HL-60 (cell line): Measurements from ENCODE around the gene CST8.

ENCODE experiments used
- POLR2AphosphoS5 ChIP-seq: IDR thresholded peaks from 2 replicates; pipeline ENCODE4 v1.6.1; 2012; ENCODE audit warnings: low read depth
- SPI1 ChIP-seq: IDR thresholded peaks from 2 replicates; pipeline ENCODE4 v1.6.1; 2012; ENCODE audit warnings: low read depth, mild to moderate bottlenecking, borderline replicate concordance
- TF ChIP-seq, protein P1 (sequence below): IDR thresholded peaks from one replicate; pipeline ENCODE4 v1.5.1; 2011; ENCODE audit warnings: low read length, control low read depth, inconsistent platforms; ENCODE audit not compliant: insufficient read depth

DNA sequence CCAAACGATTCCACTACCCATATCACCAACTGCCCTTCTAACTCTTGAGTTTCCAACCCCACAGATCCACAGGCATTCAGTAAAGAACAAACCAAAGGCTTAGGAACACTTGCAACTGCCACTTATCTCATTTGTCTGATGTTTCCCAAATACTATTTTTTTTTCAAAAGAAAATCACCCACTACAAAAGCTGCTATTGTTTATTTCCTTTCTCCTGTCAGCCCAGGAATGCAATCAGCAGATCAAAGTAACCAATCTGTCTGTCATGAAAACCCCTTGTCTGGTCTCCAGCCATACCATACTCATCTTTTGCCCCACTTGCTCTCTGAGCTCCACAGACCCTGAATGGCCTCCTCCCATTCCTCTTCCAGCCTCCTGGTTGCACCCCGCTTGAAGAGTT is 8.8 kb upstream of the CST8 start:
- TF ChIP-seq, protein P1, sequence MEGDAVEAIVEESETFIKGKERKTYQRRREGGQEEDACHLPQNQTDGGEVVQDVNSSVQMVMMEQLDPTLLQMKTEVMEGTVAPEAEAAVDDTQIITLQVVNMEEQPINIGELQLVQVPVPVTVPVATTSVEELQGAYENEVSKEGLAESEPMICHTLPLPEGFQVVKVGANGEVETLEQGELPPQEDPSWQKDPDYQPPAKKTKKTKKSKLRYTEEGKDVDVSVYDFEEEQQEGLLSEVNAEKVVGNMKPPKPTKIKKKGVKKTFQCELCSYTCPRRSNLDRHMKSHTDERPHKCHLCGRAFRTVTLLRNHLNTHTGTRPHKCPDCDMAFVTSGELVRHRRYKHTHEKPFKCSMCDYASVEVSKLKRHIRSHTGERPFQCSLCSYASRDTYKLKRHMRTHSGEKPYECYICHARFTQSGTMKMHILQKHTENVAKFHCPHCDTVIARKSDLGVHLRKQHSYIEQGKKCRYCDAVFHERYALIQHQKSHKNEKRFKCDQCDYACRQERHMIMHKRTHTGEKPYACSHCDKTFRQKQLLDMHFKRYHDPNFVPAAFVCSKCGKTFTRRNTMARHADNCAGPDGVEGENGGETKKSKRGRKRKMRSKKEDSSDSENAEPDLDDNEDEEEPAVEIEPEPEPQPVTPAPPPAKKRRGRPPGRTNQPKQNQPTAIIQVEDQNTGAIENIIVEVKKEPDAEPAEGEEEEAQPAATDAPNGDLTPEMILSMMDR = no peak
- TF ChIP-seq POLR2AphosphoS5 (no peak), SPI1 (no peak)
